ENCODE measurements around the gene ABCA3. TPM values are rescaled to one million over a fixed set of nuclear protein-coding genes. Genes with fewer than 3 reads are reported as not detected.
A peak's percentile ranks its signal among the peaks of the same experiment; 100 is the strongest.
"Not testable (repeated sequence)": the region's sequence is repeated elsewhere in the genome, so short reads cannot be mapped to it uniquely, and the experiment has no call there.

ABCA3 gene
- total and polyA plus RNA-seq, 9 donors: 2.0 to 11.3 (median 6.9) TPM

- WGBS, 3 donors: 76 to 89% (median 81%) methylated on average over 12 to 14 of the region's 14 CpGs
- no peaks in the 10 kb centered on the region for H3K9me3 ChIP-seq
- no peak for DNase-seq
- H3K36me3 ChIP-seq: no peaks in the 10 kb centered on the region
- no peak for TF ChIP-seq EP300 (IDR thresholded peaks at IDR 0.05)
- TF ChIP-seq POLR2A (IDR thresholded peaks at IDR 0.05): no peak
- TF ChIP-seq, protein P1, sequence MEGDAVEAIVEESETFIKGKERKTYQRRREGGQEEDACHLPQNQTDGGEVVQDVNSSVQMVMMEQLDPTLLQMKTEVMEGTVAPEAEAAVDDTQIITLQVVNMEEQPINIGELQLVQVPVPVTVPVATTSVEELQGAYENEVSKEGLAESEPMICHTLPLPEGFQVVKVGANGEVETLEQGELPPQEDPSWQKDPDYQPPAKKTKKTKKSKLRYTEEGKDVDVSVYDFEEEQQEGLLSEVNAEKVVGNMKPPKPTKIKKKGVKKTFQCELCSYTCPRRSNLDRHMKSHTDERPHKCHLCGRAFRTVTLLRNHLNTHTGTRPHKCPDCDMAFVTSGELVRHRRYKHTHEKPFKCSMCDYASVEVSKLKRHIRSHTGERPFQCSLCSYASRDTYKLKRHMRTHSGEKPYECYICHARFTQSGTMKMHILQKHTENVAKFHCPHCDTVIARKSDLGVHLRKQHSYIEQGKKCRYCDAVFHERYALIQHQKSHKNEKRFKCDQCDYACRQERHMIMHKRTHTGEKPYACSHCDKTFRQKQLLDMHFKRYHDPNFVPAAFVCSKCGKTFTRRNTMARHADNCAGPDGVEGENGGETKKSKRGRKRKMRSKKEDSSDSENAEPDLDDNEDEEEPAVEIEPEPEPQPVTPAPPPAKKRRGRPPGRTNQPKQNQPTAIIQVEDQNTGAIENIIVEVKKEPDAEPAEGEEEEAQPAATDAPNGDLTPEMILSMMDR (IDR thresholded peaks at IDR 0.05): no peak
- no peaks in the 10 kb centered on the region for H3K27me3 ChIP-seq
- H3K27ac ChIP-seq: no peak overlapping the region
- H3K4me3 ChIP-seq: no peak overlapping the region
- peaks cover 3% of the 10 kb centered on the region for H3K4me1 ChIP-seq (ENCODE audit: insufficient read depth)
- intact Hi-C loops (cut with DNase I): no loop called here
These were observed 68.6 kb downstream of the ABCA3 start for GRCh38 chr16:2271848-2272461.

DNA sequence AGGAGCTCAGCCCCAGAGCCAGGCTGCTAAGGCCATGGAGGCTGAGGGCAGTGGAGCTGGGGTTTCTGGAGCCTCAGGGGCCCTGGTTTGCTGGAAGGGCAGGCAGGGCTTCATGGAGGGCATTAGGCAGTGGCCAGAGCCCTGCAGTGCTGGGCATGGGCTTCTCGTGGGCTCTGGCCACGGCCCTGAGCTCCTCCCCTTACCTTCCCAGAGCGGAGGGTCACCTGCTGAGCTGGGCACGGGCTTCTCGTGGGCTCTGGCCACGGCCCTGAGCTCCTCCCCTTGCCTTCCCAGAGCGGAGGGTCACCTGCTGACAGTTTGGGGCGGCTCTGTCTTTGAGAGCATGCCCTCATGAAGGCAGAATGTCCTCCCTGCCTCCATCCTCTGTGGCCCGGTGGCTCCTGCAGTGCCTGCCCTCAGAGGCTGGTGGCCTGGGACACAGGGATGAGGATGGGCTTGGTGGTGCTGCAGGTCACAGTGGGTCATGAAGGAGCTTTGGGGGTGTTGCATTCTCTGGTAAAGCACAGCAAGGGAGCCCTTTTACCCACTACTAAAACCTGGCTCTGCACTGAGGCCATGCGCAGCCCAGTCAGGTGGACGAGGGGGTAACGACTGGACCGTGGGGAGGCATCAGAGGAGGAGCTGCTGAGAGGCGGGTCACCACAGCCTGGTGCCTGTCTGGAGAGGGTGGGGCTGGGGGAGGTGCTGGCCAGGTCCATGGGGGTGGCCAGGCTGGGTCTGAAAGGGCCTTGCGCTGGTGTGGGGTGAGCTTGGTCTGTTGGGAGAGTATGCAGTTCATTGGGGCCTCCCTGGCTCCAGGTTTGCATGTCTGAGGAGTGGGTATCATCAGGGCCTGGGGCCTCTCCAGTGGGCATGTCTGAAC lies 69.7 kb downstream of the ABCA3 start:
- Histone ChIP-seq H3K4me3 (no peak overlapping the region), H3K9me3 (no peaks in the 10 kb centered on the region), H3K4me1 (ENCODE audit: insufficient read depth) (peaks cover 5% of the 10 kb centered on the region), H3K27ac (no peak overlapping the region), H3K27me3 (no peaks in the 10 kb centered on the region), H3K36me3 (no peaks in the 10 kb centered on the region)
- TF ChIP-seq EP300 (IDR thresholded peaks at IDR 0.05): no peak
- no peak for TF ChIP-seq POLR2A (IDR thresholded peaks at IDR 0.05)
- TF ChIP-seq, protein P1 (IDR thresholded peaks at IDR 0.05): no peak
- WGBS, 3 donors: 80 to 82% (median 82%) methylated on average over 15 of the region's 15 CpGs
- intact Hi-C loops (cut with DNase I): no loop called here
- DNase-seq: no peak

GRCh38 chr16:2270070-2270462 lies 70.5 kb downstream of the ABCA3 start:
- 79 to 83% (median 82%) methylated on average over 9 of the region's 9 CpGs for WGBS, 3 donors
- Histone ChIP-seq H3K36me3 (no peaks in the 10 kb centered on the region), H3K4me1 (ENCODE audit: insufficient read depth) (peaks cover 5% of the 10 kb centered on the region), H3K9me3 (no peaks in the 10 kb centered on the region), H3K27ac (no peak overlapping the region), H3K4me3 (no peak overlapping the region), H3K27me3 (no peaks in the 10 kb centered on the region)
- DNase-seq: no peak
- intact Hi-C loops (cut with DNase I): no loop called here
- TF ChIP-seq, protein P1 (IDR thresholded peaks at IDR 0.05): no peak
- TF ChIP-seq POLR2A (IDR thresholded peaks at IDR 0.05): no peak
- no peak for TF ChIP-seq EP300 (IDR thresholded peaks at IDR 0.05)

DNA sequence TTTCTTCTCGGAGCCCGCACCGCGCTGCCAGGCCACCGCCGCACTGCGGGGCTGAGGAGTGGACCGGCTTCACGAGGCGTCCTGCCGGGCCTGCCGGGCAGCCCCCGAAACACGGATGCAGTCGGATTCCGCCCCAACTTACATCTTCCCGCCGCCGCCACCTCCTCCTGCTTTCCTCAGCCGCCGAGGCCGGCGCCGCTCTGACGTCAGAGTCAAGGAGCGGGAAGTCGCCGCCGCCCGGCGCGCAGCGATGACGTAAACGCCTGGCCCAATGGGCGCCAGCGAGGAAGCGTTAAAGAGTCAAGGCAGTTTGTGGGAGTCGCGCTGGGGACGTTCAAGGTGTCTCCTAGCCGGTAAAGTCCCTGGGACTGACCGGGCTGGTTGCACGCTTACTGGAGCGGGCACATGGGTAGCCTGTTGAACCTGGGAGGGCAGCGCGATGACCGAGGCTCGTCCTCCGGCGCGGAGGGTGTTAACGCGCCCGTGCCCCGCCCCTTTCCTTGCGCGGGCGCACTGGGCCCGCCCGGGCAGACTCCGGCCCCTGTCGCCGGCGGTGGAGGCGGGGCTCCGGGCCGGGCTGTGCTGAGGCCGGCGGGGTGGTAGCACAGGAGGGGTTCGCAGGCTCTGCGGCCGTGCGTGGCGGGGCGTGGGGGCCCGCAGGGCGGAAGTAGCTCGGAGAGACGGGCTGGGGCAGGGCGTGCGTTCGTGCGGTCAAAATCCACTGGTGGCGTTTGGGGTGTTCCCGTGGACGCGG lies 72.4 kb downstream of the ABCA3 start, which contains the start of gene RNPS1:
Gene RNPS1 (minus strand): TSS at position 214 of the 754 bp plus-strand sequence. CDS start 3,483 bp downstream, outside the sequence.
- peak; percentile 95 to 98 (median 97) for DNase-seq
- H3K9me3 ChIP-seq: no peaks in the 10 kb centered on the region
- H3K4me1 ChIP-seq (ENCODE audit: insufficient read depth): peaks cover 5% of the 10 kb centered on the region
- intact Hi-C loops (cut with DNase I): no loop called here
- peak; percentile 99 for TF ChIP-seq POLR2A (IDR thresholded peaks at IDR 0.05)
- TF ChIP-seq, protein P1 (IDR thresholded peaks at IDR 0.05): peak in 2 of 3 donors; percentile 30 to 35
- TF ChIP-seq EP300 (IDR thresholded peaks at IDR 0.05): peak; percentile 91
- no peaks in the 10 kb centered on the region for H3K27me3 ChIP-seq
- WGBS, 3 donors: 0 to 2% (median 1%) methylated on average over 71 to 88 of the region's 88 CpGs
- peak within 1 kb of the TSS; percentile 92 to 97 for H3K27ac ChIP-seq
- peak within 1 kb of the TSS; percentile 85 for H3K4me3 ChIP-seq
- H3K36me3 ChIP-seq: no peaks in the 10 kb centered on the region

- WGBS, 3 donors: 0 to 1% (median 0%) methylated on average over 38 to 54 of the region's 54 CpGs
- intact Hi-C loops (cut with DNase I); H3K4me1 ChIP-seq (ENCODE audit: insufficient read depth); H3K9me3 ChIP-seq; H3K27me3 ChIP-seq; H3K36me3 ChIP-seq; DNase-seq: not testable (repeated sequence)
- H3K27ac ChIP-seq: peak overlapping the region; percentile 92 to 97
- peak overlapping the region; percentile 85 for H3K4me3 ChIP-seq
These were observed 73.0 kb downstream of the ABCA3 start for GRCh38 chr16:2267505-2267912.

DNA sequence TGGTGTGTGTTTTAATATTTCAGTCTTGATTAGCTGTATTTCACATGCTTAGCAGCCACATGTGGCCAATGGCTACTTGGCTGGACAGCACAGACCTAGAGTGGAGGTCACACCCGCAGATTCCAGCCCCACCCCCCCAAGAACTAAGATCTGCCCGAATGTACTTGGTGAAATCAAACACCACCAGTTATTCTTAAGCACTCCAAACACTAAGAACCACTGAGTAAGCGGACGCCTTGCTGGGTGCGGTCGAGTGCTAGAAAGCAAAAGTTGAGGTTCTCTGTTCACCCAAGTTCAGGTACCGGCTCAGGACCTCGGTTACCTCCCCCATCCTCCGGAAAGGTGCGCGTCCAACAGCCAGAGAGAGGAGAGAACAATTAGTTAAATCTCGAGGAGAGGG lies 73.6 kb downstream of the ABCA3 start:
- 4 to 5% (median 4%) methylated on average over 7 to 12 of the region's 12 CpGs for WGBS, 3 donors
- H3K4me3 ChIP-seq: peak overlapping the region; percentile 85
- H3K27ac ChIP-seq; H3K4me1 ChIP-seq (ENCODE audit: insufficient read depth); H3K9me3 ChIP-seq; DNase-seq; intact Hi-C loops (cut with DNase I); H3K27me3 ChIP-seq; H3K36me3 ChIP-seq: not testable (repeated sequence)
